GM12892 (cell line): ENCODE data around the gene PANK2.

ENCODE experiments used
- POLR2A ChIP-seq: IDR thresholded peaks from 2 replicates; pipeline ENCODE4 v1.6.1; 2011; ENCODE audit warnings: low read depth, low read length, control low read depth
- POLR2AphosphoS5 ChIP-seq: IDR thresholded peaks from 2 replicates; pipeline ENCODE4 v1.6.1; 2011; ENCODE audit warnings: low read depth, low read length, control low read depth
- TAF1 ChIP-seq: IDR thresholded peaks from 2 replicates; pipeline ENCODE4 v1.6.1; 2011; ENCODE audit warnings: low read depth, mild to moderate bottlenecking, control low read depth, low read length, borderline replicate concordance

DNA sequence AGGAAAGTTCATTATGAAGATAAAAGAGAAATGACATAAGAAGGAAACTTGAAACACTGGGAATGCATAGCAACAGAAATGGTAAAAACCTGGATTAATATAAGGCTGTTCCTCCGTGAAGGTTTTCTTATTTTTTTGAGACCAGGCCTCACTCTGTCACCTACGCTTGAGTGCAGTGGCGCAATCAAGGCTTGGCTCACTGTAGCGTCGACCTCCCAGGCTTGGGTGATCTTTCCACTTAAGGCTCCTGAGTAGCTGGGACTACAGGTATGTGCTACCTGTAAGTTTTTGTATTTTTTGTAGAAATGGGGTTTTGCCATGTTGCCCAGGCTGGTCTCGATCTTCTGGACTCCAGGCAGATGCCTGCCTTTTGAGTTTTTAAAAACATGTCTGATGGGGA is 51.7 kb downstream of the PANK2 start:
- no peak for TF ChIP-seq POLR2A
- no peak for TF ChIP-seq POLR2AphosphoS5
- TF ChIP-seq TAF1: no peak
